Stimulated activated CD4-positive, alpha-beta T cell treated with anti-CD3 and anti-CD28 coated beads, Interleukin-15, amount 100 ng/mL, for 24 hours (primary cell): ENCODE results near the gene C1orf74.

Experiments used
- DNase-seq: peaks from one replicate; pipeline ENCODE4 v3.0.0-alpha.2; 2020

C1orf74 gene

GRCh38 chr1:209741889-209742288 lies 42.5 kb downstream of the C1orf74 start:
- DNase-seq = no peak

- DNase-seq = no peak
These were observed 43.2 kb downstream of the C1orf74 start for GRCh38 chr1:209741193-209741592.

DNA sequence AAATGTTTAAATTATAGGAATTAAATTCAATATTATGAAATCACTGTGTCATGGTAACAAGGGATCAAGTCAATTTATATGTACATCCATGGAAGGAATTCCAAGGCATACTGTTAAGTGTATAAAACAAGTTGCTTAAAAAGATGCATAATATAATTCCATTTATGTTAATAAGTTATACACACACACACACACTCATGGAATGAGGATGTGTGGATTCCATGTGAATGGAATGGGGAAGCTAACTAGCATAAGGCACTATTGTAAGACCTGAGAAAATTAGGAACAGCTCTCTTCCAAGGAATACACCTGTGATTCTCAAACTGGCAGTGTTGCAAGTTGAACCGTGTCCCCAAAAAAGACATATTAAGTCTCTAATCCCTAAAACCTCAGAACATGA lies 46.1 kb downstream of the C1orf74 start:
- no peak for DNase-seq

GRCh38 chr1:209737118-209737505 lies 47.2 kb downstream of the C1orf74 start:
- DNase-seq = no peak

- no peak for DNase-seq
These were observed 47.8 kb downstream of the C1orf74 start for GRCh38 chr1:209736490-209737117.

GRCh38 chr1:209733409-209734192 lies 50.8 kb downstream of the C1orf74 start:
- no peak for DNase-seq

GRCh38 chr1:209732725-209733124 lies 51.6 kb downstream of the C1orf74 start:
- no peak for DNase-seq

DNA sequence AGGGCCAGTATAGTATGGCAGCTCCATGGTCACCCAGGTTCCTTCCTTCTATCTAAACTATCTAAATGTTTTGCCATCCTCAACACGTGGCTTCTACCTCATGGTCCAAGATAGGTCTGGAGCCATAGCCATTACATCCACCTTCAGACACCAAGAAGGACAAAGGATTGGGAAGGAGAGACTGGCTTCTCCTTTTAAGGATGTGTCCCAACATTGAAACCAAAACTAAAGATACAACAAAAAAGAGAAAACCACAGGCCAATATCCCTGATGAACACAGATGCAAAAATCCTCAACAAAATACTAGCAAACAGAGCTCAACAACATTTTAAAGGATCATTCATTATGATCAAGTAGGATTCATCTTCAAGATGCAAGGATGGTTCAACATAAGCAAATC lies 54.9 kb downstream of the C1orf74 start:
- no peak for DNase-seq
